DND-41 (cell line): ENCODE results near the gene FAM184B.

Experiments used
- EZH2 ChIP-seq: IDR thresholded peaks from 3 replicates; pipeline ENCODE4 v1.6.1; 2012; ENCODE audit warnings: borderline replicate concordance, low read depth, mild to moderate bottlenecking, moderate library complexity, low read length, inconsistent platforms; ENCODE audit not compliant: severe bottlenecking
- TF ChIP-seq, protein P1 (sequence below): IDR thresholded peaks from 2 replicates; pipeline ENCODE4 v1.5.1; 2012; ENCODE audit warnings: borderline replicate concordance, low read length, moderate library complexity, mild to moderate bottlenecking; ENCODE audit not compliant: poor library complexity, severe bottlenecking; ENCODE audit errors: extremely low read depth

DNA sequence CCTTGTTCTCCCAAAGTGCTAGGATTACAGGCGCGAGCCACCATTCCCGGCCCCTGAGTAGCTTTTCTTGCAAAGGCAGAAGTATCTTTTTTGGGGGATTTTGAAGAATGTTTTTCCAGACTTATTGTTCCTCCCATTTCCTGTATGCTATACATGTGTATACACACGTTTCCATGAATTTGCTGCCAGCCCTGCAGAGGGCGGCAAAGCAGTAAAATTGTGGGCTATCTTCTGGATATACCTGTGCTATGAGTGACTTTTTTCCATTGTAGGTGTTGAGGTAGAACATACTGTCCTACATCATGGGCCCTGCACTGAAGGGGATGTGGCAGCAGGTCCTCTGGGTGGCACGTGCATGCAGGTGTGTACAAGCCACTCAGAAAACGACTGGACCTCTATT is 183.9 kb downstream of the FAM184B start:
- TF ChIP-seq, protein P1, sequence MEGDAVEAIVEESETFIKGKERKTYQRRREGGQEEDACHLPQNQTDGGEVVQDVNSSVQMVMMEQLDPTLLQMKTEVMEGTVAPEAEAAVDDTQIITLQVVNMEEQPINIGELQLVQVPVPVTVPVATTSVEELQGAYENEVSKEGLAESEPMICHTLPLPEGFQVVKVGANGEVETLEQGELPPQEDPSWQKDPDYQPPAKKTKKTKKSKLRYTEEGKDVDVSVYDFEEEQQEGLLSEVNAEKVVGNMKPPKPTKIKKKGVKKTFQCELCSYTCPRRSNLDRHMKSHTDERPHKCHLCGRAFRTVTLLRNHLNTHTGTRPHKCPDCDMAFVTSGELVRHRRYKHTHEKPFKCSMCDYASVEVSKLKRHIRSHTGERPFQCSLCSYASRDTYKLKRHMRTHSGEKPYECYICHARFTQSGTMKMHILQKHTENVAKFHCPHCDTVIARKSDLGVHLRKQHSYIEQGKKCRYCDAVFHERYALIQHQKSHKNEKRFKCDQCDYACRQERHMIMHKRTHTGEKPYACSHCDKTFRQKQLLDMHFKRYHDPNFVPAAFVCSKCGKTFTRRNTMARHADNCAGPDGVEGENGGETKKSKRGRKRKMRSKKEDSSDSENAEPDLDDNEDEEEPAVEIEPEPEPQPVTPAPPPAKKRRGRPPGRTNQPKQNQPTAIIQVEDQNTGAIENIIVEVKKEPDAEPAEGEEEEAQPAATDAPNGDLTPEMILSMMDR, result peak; percentile 60
- no peak for TF ChIP-seq EZH2
